NCI-H82 (cell line): ENCODE results near the gene KPNA1.

Experiments
- DNase-seq: peaks from one replicate; lab custom pipeline; 2025; lab: John Stamatoyannopoulos, UW

Gene KPNA1

GRCh38 chr3:122514123-122515019 lies at the start of gene KPNA1:
TSS of gene KPNA1 (minus strand) at chr3:122514939. CDS start at chr3:122496565, 18,374 bp downstream.
- peak; percentile 93 for DNase-seq

- no peak for DNase-seq
These were observed 49.6 kb upstream of the KPNA1 start, which contains the start of the genes DTX3L and PARP9 for GRCh38 chr3:122564155-122564912. TSS of gene DTX3L (plus strand) at chr3:122564338. CDS start at chr3:122564427, 89 bp downstream. TSS of gene PARP9 (minus strand) at chr3:122564300. CDS start at chr3:122559620, 4,680 bp downstream.

GRCh38 chr3:122563717-122564025 lies 48.9 kb upstream of the KPNA1 start:
- no peak for DNase-seq

- no peak for DNase-seq
These were observed 48.4 kb upstream of the KPNA1 start for GRCh38 chr3:122562923-122563716.

GRCh38 chr3:122560680-122561079 lies 45.9 kb upstream of the KPNA1 start:
- peak; percentile 77 for DNase-seq

GRCh38 chr3:122559906-122560305 lies 45.2 kb upstream of the KPNA1 start:
- no peak for DNase-seq

GRCh38 chr3:122558605-122559004 lies 43.9 kb upstream of the KPNA1 start:
- DNase-seq: no peak

GRCh38 chr3:122557356-122557755 lies 42.6 kb upstream of the KPNA1 start:
- DNase-seq: no peak

GRCh38 chr3:122555275-122556071 lies 40.7 kb upstream of the KPNA1 start:
- DNase-seq: no peak

- no peak for DNase-seq
These were observed 38.4 kb upstream of the KPNA1 start for GRCh38 chr3:122553171-122553570.

GRCh38 chr3:122548619-122549018 lies 33.9 kb upstream of the KPNA1 start:
- DNase-seq: no peak

- DNase-seq: no peak
These were observed 33.3 kb upstream of the KPNA1 start for GRCh38 chr3:122548076-122548475.

- no peak for DNase-seq
These were observed 31.4 kb upstream of the KPNA1 start for GRCh38 chr3:122546151-122546550.

- DNase-seq: no peak
These were observed 24.3 kb upstream of the KPNA1 start for GRCh38 chr3:122538956-122539490.

GRCh38 chr3:122536632-122537001 lies 21.9 kb upstream of the KPNA1 start:
- DNase-seq: no peak

GRCh38 chr3:122535964-122536631 lies 21.4 kb upstream of the KPNA1 start:
- DNase-seq: no peak

- no peak for DNase-seq
These were observed 19.2 kb upstream of the KPNA1 start for GRCh38 chr3:122533931-122534334.

- DNase-seq: no peak
These were observed 18.7 kb upstream of the KPNA1 start for GRCh38 chr3:122533480-122533879.

GRCh38 chr3:122530164-122530563 lies 15.4 kb upstream of the KPNA1 start:
- DNase-seq: no peak

- DNase-seq: no peak
These were observed 8.6 kb upstream of the KPNA1 start for GRCh38 chr3:122523317-122523716.

GRCh38 chr3:122520861-122521260 lies 6.1 kb upstream of the KPNA1 start:
- no peak for DNase-seq
